ENCODE measurements around the gene CC2D2A. TPM values are rescaled to one million over a fixed set of nuclear protein-coding genes. Genes with fewer than 3 reads are reported as not detected.

CC2D2A gene
- total and polyA plus RNA-seq, 8 donors: 5.7 to 32.7 (median 14.5) TPM

GRCh38 chr4:15575966-15576365 lies 106.3 kb downstream of the CC2D2A start:
- H3K4me3 ChIP-seq: no peak overlapping the region
- no peaks in the 10 kb centered on the region for H3K9me3 ChIP-seq
- H3K36me3 ChIP-seq: peaks cover 0 to 18% (median 11%) of the 10 kb centered on the region in 4 donors
- TF ChIP-seq EP300 (IDR thresholded peaks at IDR 0.05) (no peak), CTCF (IDR thresholded peaks at IDR 0.05) (no peak), POLR2A (IDR thresholded peaks at IDR 0.05) (no peak), POLR2AphosphoS5 (IDR thresholded peaks at IDR 0.05) (no peak)
- DNase-seq: no peak
- H3K27me3 ChIP-seq: no peaks in the 10 kb centered on the region
- H3K4me1 ChIP-seq: no peaks in the 10 kb centered on the region
- intact Hi-C loops (cut with DNase I; ENCODE audit: low total_unique reads): no loop called here
- H3K27ac ChIP-seq: no peak overlapping the region
- WGBS, 5 donors: 54 to 100% (median 58%) methylated on average over 2 of the region's 2 CpGs

- TF ChIP-seq POLR2A (IDR thresholded peaks at IDR 0.05): no peak
- no peak for TF ChIP-seq CTCF (IDR thresholded peaks at IDR 0.05)
- no peak for TF ChIP-seq EP300 (IDR thresholded peaks at IDR 0.05)
- no peak for TF ChIP-seq POLR2AphosphoS5 (IDR thresholded peaks at IDR 0.05)
- Histone ChIP-seq H3K36me3 (peaks cover 0 to 14% (median 10%) of the 10 kb centered on the region in 4 donors), H3K27me3 (no peaks in the 10 kb centered on the region), H3K9me3 (no peaks in the 10 kb centered on the region), H3K27ac (no peak overlapping the region), H3K4me3 (no peak overlapping the region), H3K4me1 (no peaks in the 10 kb centered on the region)
- intact Hi-C loops (cut with DNase I; ENCODE audit: low total_unique reads): no loop called here
- DNase-seq: no peak
These were observed 107.8 kb downstream of the CC2D2A start for GRCh38 chr4:15577508-15577907.

GRCh38 chr4:15584785-15585184 lies 115.1 kb downstream of the CC2D2A start:
- Histone ChIP-seq H3K36me3 (peaks cover 0 to 7% (median 3%) of the 10 kb centered on the region in 4 donors), H3K27me3 (no peaks in the 10 kb centered on the region), H3K9me3 (no peaks in the 10 kb centered on the region), H3K4me3 (no peak overlapping the region), H3K4me1 (peaks cover 0 to 8% (median 0%) of the 10 kb centered on the region in 4 donors), H3K27ac (no peak overlapping the region)
- DNase-seq: no peak
- TF ChIP-seq EP300 (IDR thresholded peaks at IDR 0.05) (no peak), CTCF (IDR thresholded peaks at IDR 0.05) (no peak), POLR2AphosphoS5 (IDR thresholded peaks at IDR 0.05) (no peak), POLR2A (IDR thresholded peaks at IDR 0.05) (no peak)
- 94 to 100% (median 97%) methylated on average over 1 of the region's 1 CpG for WGBS, 5 donors
- intact Hi-C loops (cut with DNase I; ENCODE audit: low total_unique reads): no loop called here

GRCh38 chr4:15585331-15585730 lies 115.6 kb downstream of the CC2D2A start:
- 96 to 99% (median 98%) methylated on average over 2 of the region's 2 CpGs for WGBS, 5 donors
- H3K4me1 ChIP-seq: peaks cover 0 to 8% (median 0%) of the 10 kb centered on the region in 4 donors
- H3K4me3 ChIP-seq: no peak overlapping the region
- no peak for DNase-seq
- H3K27me3 ChIP-seq: no peaks in the 10 kb centered on the region
- intact Hi-C loops (cut with DNase I; ENCODE audit: low total_unique reads): no loop called here
- no peak overlapping the region for H3K27ac ChIP-seq
- no peaks in the 10 kb centered on the region for H3K9me3 ChIP-seq
- H3K36me3 ChIP-seq: peaks cover 0 to 5% (median 2%) of the 10 kb centered on the region in 4 donors
- no peak for TF ChIP-seq POLR2AphosphoS5 (IDR thresholded peaks at IDR 0.05)
- no peak for TF ChIP-seq EP300 (IDR thresholded peaks at IDR 0.05)
- TF ChIP-seq POLR2A (IDR thresholded peaks at IDR 0.05): no peak
- no peak for TF ChIP-seq CTCF (IDR thresholded peaks at IDR 0.05)
